H1 (cell line): ENCODE data around the gene RAI14. TPM values are rescaled to one million over a fixed set of nuclear protein-coding genes. Genes with fewer than 3 reads are reported as not detected.
A peak's percentile ranks its signal among the peaks of the same experiment; 100 is the strongest.

Experiments used
- ASH2L ChIP-seq: fragments of 200-600, 300-600 bp; sonication (generic); IDR thresholded peaks from one replicate; pipeline ENCODE4 v1.7.1; 2017; ENCODE audit warnings: low read length
- BRCA1 ChIP-seq: IDR thresholded peaks from 2 replicates; pipeline ENCODE4 v1.6.1; 2012; ENCODE audit warnings: low read depth, low read length, improper control_type of control experiment
- CEBPB ChIP-seq: IDR thresholded peaks from 2 replicates; pipeline ENCODE4 v1.6.1; 2012; ENCODE audit warnings: low read depth, low read length
- CHD2 ChIP-seq: IDR thresholded peaks from 2 replicates; pipeline ENCODE4 v1.6.1; 2012; ENCODE audit warnings: low read length, improper control_type of control experiment
- EZH2 ChIP-seq: fragments of 200-600 bp; sonication (generic); IDR thresholded peaks from 2 replicates; pipeline ENCODE4 v1.7.1; 2012; ENCODE audit warnings: low read depth, mild to moderate bottlenecking, moderate library complexity, low read length, inconsistent platforms; ENCODE audit not compliant: severe bottlenecking
- MAFK ChIP-seq: IDR thresholded peaks from 2 replicates; pipeline ENCODE4 v1.6.1; 2012; ENCODE audit warnings: low read depth, mild to moderate bottlenecking, improper control_type of control experiment, low read length
- RAD21 ChIP-seq, 2 experiments: IDR thresholded peaks in 1 of 2; conservative IDR thresholded peaks in 1 of 2; 2 replicates each; pipeline ENCODE4 v1.6.1; 2011; ENCODE audit warnings: low read depth in 2 of 2, low read length in 2 of 2, improper control_type of control experiment in 1 of 2, inconsistent platforms in 1 of 2, mild to moderate bottlenecking in 1 of 2, moderate library complexity in 1 of 2
- RNF2 ChIP-seq: fragments of 200-900, 300-1000 bp; sonication (generic); IDR thresholded peaks from 2 replicates; pipeline ENCODE4 v1.7.1; 2016; ENCODE audit warnings: borderline replicate concordance, low read depth, mild to moderate bottlenecking, antibody characterized with exemption, low read length; ENCODE audit not compliant: poor library complexity, severe bottlenecking; ENCODE audit errors: missing control alignments
- RXRA ChIP-seq: IDR thresholded peaks from 2 replicates; pipeline ENCODE4 v1.6.1; 2011; ENCODE audit warnings: low read depth, mild to moderate bottlenecking, low read length, moderate library complexity; ENCODE audit not compliant: insufficient read depth
- SIN3A ChIP-seq, 2 experiments: IDR thresholded peaks in 1 of 2; conservative IDR thresholded peaks in 1 of 2; 2 replicates each; pipeline ENCODE4 v1.6.1; 2011 to 2012; ENCODE audit warnings: low read length in 2 of 2, improper control_type of control experiment in 1 of 2, low read depth in 1 of 2, mild to moderate bottlenecking in 1 of 2
- TAF7 ChIP-seq: optimal IDR thresholded peaks from 2 replicates; pipeline ENCODE3; 2011; ENCODE audit warnings: low read depth, mild to moderate bottlenecking, inconsistent platforms, low read length, moderate library complexity, borderline replicate concordance
- polyA plus RNA-seq, 7 experiments: library from polyadenylated mRNA; depleted of rRNA in 3 of 7; stranded (reverse) in 5 of 7; unstranded in 2 of 7; fragments of >200 nt in 5 of 7; fragments of 200-250 nt in 2 of 7; gene quantifications; 1 replicate in 5 of 7; 2 replicates in 1 of 7; 4 replicates in 1 of 7; pipeline versions ENCODE4 v1.2.1 to v1.2.3, GENCODE V29; 2011 to 2013; ENCODE audit warnings: missing spikeins in 2 of 7, mixed read lengths in 2 of 7
- total RNA-seq: library from RNA; stranded (reverse); fragmentation: NEBNext Ultra II Directional; extraction: Animal tissue kit (Norgen Biotek cat#: 25700); gene quantifications from 2 replicates; pipeline ENCODE4 v1.2.1, GENCODE V29; 2021
- TF ChIP-seq, protein P1 (sequence below): IDR thresholded peaks from 2 replicates; pipeline ENCODE4 v1.6.1; 2012; ENCODE audit warnings: inconsistent platforms

Gene RAI14
- total and polyA plus RNA-seq, 2 of the 8 experiments (the other 6 are each of a cell fraction or from before 2014, with no cell fraction given), result 48.4 to 210 TPM

GRCh38 chr5:34703767-34704713, 47.9 kb downstream of the RAI14 start (continued):
- TF ChIP-seq RXRA (no peak), CHD2 (no peak), ASH2L (peak; percentile 56), BRCA1 (no peak), CEBPB (no peak), RNF2 (no peak), RAD21 (IDR thresholded peaks at IDR 0.05 in 1 of 2, conservative IDR thresholded peaks at IDR 0.05 in 1 of 2; ENCODE audit: low read depth in 2 of 2, low read length in 2 of 2) (no peak), MAFK (no peak), TAF7 (peak; percentile 29), SIN3A (conservative IDR thresholded peaks at IDR 0.05 in 1 of 2, IDR thresholded peaks at IDR 0.05 in 1 of 2; ENCODE audit: low read depth in 1 of 2, low read length in 2 of 2) (no peak), EZH2 (no peak)
- TF ChIP-seq, protein P1, sequence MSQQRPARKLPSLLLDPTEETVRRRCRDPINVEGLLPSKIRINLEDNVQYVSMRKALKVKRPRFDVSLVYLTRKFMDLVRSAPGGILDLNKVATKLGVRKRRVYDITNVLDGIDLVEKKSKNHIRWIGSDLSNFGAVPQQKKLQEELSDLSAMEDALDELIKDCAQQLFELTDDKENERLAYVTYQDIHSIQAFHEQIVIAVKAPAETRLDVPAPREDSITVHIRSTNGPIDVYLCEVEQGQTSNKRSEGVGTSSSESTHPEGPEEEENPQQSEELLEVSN, result no peak
